Neural progenitor cell (in vitro differentiated cells): ENCODE results near the gene COG8.

Experiments
- EZH2 ChIP-seq: fragments of 200-600 bp; sonication (generic); IDR thresholded peaks from 2 replicates; pipeline ENCODE4 v1.6.1; 2017; ENCODE audit warnings: antibody characterized with exemption, mild to moderate bottlenecking, moderate library complexity
- TF ChIP-seq, protein P1 (sequence below): fragments of 200-600 bp; sonication (generic); IDR thresholded peaks from 2 replicates; pipeline ENCODE4 v1.5.1; 2017; ENCODE audit warnings: antibody characterized with exemption, mild to moderate bottlenecking

DNA sequence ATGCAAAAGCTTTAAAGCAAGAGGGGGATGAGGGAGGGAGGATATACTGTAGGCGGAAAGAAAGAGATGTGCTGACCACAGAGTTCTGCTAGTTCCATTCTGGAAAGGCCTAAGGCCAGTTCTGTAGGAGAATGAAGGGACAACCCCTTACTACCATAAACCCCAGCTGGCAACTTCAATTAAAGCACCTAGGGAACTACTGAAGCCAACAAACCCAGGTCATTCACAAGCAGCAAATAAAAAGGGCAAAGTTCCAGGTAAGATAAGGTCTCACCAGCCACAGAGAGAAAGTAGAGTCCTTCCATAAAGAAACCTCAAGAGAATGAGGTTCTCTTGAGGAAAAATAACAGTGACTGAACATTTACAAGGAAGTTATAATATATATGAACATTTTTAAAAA is 33.7 kb upstream of the COG8 start:
- TF ChIP-seq, protein P1, sequence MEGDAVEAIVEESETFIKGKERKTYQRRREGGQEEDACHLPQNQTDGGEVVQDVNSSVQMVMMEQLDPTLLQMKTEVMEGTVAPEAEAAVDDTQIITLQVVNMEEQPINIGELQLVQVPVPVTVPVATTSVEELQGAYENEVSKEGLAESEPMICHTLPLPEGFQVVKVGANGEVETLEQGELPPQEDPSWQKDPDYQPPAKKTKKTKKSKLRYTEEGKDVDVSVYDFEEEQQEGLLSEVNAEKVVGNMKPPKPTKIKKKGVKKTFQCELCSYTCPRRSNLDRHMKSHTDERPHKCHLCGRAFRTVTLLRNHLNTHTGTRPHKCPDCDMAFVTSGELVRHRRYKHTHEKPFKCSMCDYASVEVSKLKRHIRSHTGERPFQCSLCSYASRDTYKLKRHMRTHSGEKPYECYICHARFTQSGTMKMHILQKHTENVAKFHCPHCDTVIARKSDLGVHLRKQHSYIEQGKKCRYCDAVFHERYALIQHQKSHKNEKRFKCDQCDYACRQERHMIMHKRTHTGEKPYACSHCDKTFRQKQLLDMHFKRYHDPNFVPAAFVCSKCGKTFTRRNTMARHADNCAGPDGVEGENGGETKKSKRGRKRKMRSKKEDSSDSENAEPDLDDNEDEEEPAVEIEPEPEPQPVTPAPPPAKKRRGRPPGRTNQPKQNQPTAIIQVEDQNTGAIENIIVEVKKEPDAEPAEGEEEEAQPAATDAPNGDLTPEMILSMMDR: no peak
- TF ChIP-seq EZH2: no peak
